NCI-H460 (cell line): ENCODE data around the gene ARL4A. TPM values are rescaled to one million over a fixed set of nuclear protein-coding genes. Genes with fewer than 3 reads are reported as not detected.

Experiments
- DNase-seq: peaks from one replicate; pipeline ENCODE4 v3.0.0-alpha.2; 2016; ENCODE audit warnings: low read depth; ENCODE audit errors: extremely low read depth
- total RNA-seq: library from RNA; depleted of rRNA; stranded (reverse); fragments of >200 nt; shearing (Covaris generic); gene quantifications from 2 replicates; pipeline ENCODE4 v1.2.3, GENCODE V29; 2014

The ARL4A gene
- total RNA-seq, 1 experiment from 2014 or later: 51.8 TPM

- DNase-seq: no peak
These were observed 7.4 kb downstream of the ARL4A start for GRCh38 chr7:12694817-12695216.

DNA sequence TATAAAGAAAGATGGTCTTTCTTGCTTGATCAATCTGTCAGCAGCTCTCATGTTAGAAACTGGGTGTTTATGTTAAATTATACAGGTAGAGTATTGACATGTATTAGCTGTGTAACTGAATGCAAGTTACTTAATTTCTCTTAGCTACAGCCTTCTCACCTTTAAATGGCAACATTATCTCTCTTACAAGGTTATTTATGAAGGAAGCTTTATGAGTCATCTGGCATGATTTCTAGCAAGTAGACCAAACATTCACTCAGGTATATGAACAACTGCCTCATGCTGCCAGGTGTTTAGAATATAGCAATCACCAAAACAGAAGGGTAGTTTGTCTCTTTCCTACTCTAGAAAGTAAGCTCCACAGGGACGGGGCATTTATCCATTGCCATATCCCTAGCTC, 8.5 kb downstream of the ARL4A start:
- no peak for DNase-seq

DNA sequence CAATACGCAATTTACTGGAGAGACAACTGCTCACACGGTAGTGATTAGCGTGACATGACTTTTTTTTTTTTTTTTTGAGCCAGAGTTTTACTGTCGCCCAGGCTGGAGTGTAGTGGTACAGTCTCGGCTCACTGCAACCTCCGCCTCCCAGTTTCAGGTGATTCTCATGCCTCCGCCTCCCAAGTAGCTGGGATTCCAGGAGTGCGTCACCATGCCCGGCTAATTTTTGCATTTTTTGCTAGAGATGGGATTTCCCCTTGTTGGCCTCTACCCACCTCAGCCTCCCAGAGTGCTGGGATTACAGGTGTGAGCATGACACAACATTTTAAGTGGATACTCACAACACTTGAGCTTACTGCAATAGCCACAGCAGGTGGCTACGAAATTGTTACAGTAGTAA, 11.9 kb downstream of the ARL4A start:
- DNase-seq: no peak

GRCh38 chr7:12701433-12701832, 14.0 kb downstream of the ARL4A start:
- no peak for DNase-seq

DNA sequence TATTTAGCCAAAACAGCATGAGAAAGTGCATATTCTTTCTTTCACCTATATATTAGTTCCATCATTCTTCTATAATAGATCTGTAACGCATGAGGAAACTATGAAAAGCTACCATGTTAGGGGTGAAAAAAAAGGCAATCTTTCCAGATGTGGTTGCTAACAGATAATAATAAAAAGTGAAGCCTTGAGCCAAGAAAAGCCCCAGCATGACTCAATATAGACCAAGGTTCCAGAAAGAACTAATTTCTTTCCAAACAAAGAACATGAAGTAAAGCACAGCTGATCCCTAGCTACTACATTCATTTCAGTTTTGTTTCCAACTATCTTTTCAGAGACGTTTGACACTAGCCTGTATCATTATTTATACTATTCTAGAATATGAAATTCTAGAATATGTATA, 16.4 kb downstream of the ARL4A start:
- no peak for DNase-seq

GRCh38 chr7:12705878-12706277, 18.4 kb downstream of the ARL4A start:
- no peak for DNase-seq

DNA sequence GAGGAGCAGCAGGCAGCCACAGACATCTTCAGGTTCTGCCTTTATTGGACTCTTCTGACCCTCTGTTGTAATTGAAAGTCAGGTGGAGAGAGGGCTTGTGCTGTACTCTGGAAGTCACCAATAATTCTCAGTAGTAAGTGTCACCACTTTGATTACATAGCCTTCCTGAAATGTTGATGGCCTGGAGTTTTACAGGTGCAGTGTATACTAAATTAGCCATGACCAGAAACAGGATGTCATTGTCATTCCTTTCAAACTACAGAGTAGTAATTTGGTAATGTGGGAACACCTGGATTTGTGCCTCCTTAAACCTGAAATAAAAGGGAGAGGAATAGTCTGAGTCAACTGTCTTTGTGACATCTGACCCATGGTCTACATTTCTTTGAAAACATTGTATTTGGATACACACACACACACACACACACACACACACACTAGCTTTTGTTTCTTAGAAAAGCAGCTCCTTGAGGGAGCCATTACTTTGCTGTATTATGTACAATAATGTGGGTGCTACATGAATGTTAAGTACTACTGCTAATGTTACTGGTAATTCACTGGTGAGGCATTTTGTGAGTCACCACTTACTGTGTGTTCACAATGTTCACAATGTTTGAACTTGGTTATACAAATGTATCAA, 19.6 kb downstream of the ARL4A start:
- DNase-seq: no peak

GRCh38 chr7:12708314-12708713, 20.9 kb downstream of the ARL4A start:
- DNase-seq: no peak

DNA sequence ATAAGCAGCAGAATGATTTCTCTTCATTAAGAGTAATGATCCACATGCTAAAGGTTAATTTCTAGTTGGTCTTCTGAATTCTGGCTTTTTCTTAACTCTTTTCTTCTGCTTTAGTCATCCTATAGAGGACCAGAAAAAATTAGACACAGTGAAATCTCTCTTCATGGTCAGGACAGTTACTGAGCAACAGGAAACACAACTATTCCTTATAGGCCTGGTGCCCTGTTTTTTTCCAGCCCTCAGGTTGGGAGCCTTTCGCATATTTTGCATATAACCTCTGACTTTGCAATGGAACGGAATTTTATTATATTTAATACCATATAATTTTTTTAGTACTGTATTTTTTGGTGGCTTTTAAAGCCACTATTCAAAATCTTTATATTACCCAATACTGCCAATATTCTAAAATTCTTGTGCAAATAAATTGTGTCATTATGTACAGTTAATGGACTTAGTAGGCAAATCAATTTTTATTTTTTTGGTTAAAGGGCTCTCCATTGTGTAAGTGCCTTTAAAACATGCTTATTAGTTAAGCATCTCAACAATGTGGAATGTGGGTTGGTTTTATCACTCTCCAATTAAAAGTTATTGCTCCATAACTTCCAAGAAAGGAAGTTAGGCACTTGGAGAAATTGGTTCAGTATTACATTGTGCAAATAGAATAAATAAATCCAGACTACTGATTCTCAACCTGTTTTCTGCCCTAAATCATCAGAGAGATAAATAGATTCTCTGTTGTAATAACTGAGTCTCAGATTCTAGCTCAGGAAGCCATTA, 22.5 kb downstream of the ARL4A start:
- no peak for DNase-seq

- no peak for DNase-seq
These were observed 23.7 kb downstream of the ARL4A start for GRCh38 chr7:12711124-12711523.

DNA sequence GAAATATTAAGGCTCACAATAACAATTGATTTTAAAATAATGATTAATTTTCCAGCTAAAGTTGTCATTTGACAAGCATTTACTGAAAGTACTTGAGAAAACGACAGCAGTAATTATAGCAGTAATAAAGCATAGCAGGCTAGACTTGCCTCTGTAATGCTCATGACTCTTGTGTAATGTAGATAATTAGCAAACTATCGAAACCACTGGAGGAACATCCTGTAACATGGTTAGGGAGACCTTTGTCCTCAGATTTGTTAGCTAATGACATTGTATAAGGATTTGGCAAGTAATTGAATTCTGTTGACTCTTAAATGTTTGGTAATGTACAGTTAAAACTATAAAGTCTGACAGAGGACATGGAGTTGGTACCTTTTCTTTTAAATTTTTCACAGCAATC, 24.8 kb downstream of the ARL4A start:
- no peak for DNase-seq

- DNase-seq: no peak
These were observed 26.4 kb downstream of the ARL4A start for GRCh38 chr7:12713625-12714378.

GRCh38 chr7:12714379-12714737, 26.9 kb downstream of the ARL4A start:
- DNase-seq: no peak

DNA sequence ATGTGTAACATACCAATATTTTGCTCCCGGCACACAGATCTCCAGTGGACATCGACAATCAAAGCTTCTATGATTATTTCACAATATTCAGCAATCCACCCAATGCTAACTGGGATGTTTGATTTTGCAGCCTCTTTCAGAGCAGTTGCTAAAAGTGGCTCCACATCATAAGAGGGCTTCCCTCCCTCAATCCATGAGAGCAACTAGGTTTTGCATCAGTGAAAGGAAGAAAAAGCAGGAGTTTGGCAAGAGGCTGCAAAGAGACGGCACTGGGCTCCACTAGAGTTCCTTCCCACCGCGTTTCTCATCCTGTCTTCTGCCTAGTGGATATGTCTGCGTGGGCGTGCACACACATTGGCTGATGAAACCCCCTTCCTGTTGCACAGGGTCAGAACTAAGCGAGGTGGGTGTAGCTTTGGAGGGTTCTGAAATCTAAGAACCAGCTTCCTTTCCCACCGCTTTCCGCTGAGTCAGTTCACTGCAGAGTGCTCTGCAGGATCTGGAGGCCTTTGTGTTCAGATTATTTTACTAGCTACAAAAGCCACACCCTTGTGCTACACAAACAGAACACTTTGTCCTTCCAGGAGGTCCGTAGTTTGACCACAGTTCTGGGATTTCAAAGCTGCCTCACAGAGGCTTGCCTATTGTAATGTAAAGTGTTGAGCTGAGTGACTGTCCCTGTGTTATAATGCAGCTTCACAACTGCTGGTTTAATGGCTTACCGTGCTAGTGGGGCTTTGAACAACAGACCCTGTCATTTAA, 28.1 kb downstream of the ARL4A start:
- DNase-seq: peak; percentile 90

DNA sequence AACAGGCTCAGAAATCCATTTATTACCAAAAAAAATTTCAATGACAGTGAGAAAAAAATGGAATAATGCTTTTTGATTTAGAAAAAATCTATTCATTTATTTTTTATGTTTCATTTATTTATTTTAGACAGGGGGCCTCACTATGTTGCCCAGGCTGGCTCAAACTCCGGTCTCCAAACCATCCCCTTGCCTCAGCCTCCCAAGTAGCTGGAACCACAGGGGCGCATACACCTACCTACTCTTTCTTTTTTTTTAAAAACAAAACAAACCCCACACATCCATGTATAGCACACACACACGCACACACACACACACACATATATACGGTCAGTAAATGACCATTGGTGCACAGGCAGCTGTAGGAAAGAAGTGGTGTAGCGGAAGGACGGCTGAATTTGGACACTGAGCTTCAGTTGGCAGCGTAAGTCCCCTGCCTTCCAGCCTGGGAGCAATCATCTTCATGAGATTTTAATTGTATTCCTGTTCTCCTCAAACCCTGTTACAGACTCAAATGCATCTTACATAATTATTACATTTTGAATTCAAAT, 28.8 kb downstream of the ARL4A start:
- DNase-seq: no peak

- no peak for DNase-seq
These were observed 29.3 kb downstream of the ARL4A start for GRCh38 chr7:12716722-12717121.

- peak; percentile 62 for DNase-seq
These were observed 31.9 kb downstream of the ARL4A start for GRCh38 chr7:12719141-12719919.

DNA sequence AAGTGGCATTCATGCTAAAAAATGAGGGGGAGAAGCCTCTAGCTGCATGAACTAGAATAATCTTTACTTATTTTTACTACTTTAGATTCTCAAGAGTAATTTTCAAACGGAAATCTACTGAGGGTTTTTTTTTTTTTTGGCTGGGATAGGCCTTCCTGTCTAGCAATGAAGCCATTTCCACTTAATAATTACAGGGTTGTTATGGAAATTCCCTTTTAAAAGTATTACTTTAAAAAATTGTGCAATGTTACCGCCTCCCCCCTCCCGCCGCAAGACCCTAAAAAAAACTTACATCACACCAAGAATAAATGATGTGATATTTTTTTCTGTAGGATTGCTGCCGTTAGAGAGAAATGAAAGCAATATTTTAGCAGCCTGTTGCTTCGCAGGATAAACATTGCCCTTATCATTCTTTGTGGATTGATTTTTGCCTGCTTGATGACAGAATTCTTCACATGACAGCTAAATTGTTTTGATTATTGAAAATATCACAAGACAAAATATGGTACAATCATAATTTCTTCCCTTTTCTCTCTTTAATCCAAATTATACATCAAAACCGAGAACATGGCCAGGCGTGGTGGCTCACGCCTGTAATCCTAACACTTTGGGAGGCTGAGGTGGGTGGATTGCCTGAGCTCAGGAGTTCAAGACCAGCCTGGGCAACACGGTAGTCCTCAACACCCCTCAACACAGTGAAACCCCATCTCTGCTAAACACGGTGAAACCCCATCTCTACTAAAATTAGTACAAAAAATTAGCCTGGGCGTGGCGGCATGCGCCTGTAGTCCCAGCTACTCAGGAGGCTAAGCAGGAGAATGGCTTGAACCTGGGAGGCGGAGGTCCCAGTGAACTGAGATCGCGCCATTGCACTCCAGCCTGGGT, 32.8 kb downstream of the ARL4A start:
- DNase-seq: no peak

DNA sequence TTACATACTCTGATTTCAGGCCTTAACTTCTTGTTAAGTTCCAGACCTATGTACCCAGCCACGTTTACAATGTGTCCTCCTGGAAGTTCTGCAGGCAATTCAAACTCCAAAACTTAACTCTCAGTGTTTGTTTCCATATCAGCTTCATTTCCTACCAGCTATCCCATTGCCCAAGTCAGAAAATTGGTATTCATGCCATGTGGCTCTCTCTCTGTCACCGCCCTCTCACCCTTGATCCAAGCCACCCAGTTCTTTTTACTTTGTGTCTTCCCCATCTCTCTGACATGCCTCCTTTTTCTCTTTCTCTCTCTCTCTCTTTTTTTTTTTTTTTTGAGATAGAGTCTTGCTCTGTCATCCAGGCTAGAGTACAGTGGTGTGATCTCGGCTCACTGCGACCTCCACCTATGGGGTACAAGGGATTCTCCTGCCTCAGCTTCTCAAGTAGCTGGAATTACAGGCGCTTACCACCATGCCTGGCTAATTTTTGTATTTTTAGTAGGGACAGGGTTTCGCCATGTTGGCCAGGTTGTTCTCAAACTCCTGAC, 33.9 kb downstream of the ARL4A start:
- DNase-seq: no peak
